Osteoblast (primary cell): ENCODE data around the gene ZSWIM3. TPM values are rescaled to one million over a fixed set of nuclear protein-coding genes. Genes with fewer than 3 reads are reported as not detected.
A peak's percentile ranks its signal among the peaks of the same experiment; 100 is the strongest.

Experiments used
- DNase-seq: peaks from one replicate; pipeline ENCODE4 v3.0.0; 2011; ENCODE audit warnings: low spot score, mixed read lengths; ENCODE audit not compliant: insufficient read length; ENCODE audit errors: missing footprints
- H2AFZ ChIP-seq: 2 replicates; pipeline ENCODE4 v1.6.0; 2011; ENCODE audit warnings: mild to moderate bottlenecking, low read length
- H3K27ac ChIP-seq: 2 replicates; pipeline ENCODE4 v1.5.1; 2011; ENCODE audit warnings: mild to moderate bottlenecking, low read depth, low read length, moderate library complexity
- H3K27me3 ChIP-seq: 2 replicates; pipeline ENCODE4 v1.6.0; 2012; ENCODE audit warnings: mild to moderate bottlenecking, control low read depth, inconsistent platforms, low read length, moderate library complexity; ENCODE audit not compliant: insufficient read depth
- H3K36me3 ChIP-seq: 2 replicates; pipeline ENCODE4 v1.5.1; 2011; ENCODE audit warnings: mild to moderate bottlenecking, low read length, control low read depth, moderate library complexity; ENCODE audit not compliant: insufficient read depth
- H3K4me1 ChIP-seq: 2 replicates; pipeline ENCODE4 v1.5.1; 2011; ENCODE audit warnings: mild to moderate bottlenecking, low read length, control low read depth, moderate library complexity; ENCODE audit not compliant: insufficient read depth
- H3K4me2 ChIP-seq: 2 replicates; pipeline ENCODE4 v1.6.0; 2011; ENCODE audit warnings: mild to moderate bottlenecking, low read length; ENCODE audit not compliant: insufficient read depth
- H3K4me3 ChIP-seq: fragments of 200-600 bp; sonication (generic); 3 replicates; pipeline ENCODE4 v1.5.1; 2012; ENCODE audit warnings: mild to moderate bottlenecking, low read length, inconsistent platforms; ENCODE audit not compliant: insufficient read depth
- H3K79me2 ChIP-seq: 2 replicates; pipeline ENCODE4 v1.6.0; 2012; ENCODE audit warnings: mild to moderate bottlenecking, low read length, control low read depth, inconsistent platforms; ENCODE audit not compliant: insufficient read depth
- H3K9me3 ChIP-seq: 2 replicates; pipeline ENCODE4 v1.5.1; 2011; ENCODE audit warnings: low read depth, low read length, control low read depth
- H4K20me1 ChIP-seq: 2 replicates; pipeline ENCODE4 v1.6.0; 2012; ENCODE audit warnings: mild to moderate bottlenecking, low read length, control low read depth; ENCODE audit not compliant: insufficient read depth
- total RNA-seq: library from RNA; depleted of rRNA; stranded (reverse); fragments of >200 nt; gene quantifications from 2 replicates; pipeline ENCODE4 v1.2.3, GENCODE V29; 2012
- TF ChIP-seq, protein P1 (sequence below): IDR thresholded peaks from 2 replicates; pipeline ENCODE4 v1.5.1; 2011; ENCODE audit warnings: mild to moderate bottlenecking, low read depth, low read length, moderate library complexity; ENCODE audit errors: extremely low read depth

Gene ZSWIM3
- total RNA-seq, 1 donor: 4.7 TPM

DNA sequence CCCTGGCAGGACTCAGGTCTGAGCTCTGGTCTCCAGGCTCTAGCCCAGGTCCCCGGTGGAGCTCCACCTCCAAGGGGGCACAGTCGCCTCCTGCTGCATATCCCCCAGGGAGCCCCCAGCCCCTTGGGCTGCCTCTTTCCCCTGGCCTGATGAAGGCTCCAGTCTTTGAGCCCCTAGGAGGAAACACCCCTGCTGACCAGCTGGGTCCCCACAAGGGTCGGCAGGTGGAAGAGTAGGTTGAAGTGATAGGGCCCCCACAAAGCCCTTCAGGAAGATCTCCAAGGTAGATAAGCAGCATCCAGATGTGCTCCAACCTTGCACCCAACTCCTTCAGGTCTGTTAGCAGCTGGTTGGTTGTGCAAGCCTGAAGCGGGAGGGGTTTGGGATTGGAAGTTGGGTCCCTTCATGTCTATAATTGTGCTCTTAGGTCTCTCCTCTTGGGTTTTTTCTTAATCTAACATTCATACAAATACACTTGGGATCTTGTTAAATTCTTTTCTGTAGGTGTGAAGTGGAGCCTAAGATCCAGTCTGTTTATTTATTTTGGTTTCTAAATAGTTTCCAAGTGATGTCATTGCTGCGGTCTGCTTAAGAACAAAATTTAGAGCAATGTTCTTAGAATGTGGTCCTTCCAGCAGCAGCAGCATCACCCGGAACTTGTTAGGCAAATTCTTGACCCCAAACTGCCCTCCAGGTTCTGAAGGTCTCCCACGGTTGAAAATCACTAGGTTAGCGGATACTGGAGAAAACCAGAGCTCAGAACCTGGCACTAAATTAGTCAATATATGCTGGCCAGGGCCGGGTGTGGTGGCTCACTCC, 39.8 kb upstream of the ZSWIM3 start:
- peaks cover 15% of the 10 kb centered on the region for H3K4me1 ChIP-seq
- no peaks in the 10 kb centered on the region for H3K27me3 ChIP-seq
- peaks cover 17% of the 10 kb centered on the region for H3K36me3 ChIP-seq
- no peaks in the 10 kb centered on the region for H3K9me3 ChIP-seq
- DNase-seq: peak; percentile 92
- H3K27ac ChIP-seq: peak overlapping the region; percentile 31
- H4K20me1 ChIP-seq: no peaks in the 10 kb centered on the region
- peak overlapping the region; percentile 35 for H2AFZ ChIP-seq
- peaks cover 26% of the 10 kb centered on the region for H3K79me2 ChIP-seq
- TF ChIP-seq, protein P1, sequence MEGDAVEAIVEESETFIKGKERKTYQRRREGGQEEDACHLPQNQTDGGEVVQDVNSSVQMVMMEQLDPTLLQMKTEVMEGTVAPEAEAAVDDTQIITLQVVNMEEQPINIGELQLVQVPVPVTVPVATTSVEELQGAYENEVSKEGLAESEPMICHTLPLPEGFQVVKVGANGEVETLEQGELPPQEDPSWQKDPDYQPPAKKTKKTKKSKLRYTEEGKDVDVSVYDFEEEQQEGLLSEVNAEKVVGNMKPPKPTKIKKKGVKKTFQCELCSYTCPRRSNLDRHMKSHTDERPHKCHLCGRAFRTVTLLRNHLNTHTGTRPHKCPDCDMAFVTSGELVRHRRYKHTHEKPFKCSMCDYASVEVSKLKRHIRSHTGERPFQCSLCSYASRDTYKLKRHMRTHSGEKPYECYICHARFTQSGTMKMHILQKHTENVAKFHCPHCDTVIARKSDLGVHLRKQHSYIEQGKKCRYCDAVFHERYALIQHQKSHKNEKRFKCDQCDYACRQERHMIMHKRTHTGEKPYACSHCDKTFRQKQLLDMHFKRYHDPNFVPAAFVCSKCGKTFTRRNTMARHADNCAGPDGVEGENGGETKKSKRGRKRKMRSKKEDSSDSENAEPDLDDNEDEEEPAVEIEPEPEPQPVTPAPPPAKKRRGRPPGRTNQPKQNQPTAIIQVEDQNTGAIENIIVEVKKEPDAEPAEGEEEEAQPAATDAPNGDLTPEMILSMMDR: no peak
- H3K4me2 ChIP-seq: peak overlapping the region; percentile 36
- no peak overlapping the region for H3K4me3 ChIP-seq

DNA sequence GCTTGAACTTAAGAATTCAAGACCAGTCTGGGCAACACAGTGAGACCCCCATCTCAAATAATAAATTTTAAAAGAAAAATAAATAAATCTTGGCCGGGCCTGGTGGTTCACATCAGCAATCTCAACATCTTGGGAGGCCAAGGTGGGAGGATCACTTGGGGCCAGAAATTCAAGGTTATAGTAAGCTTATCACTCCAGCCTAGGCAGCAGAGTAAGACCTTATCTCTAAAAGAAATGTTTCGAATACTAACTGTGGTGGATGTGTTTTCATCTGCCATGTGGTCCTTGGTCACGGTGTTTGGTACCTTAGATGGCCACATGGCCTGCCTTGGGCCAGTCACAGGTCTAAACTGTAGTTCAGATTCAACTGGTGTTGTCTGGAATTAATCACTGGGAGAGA, 39.2 kb upstream of the ZSWIM3 start:
- peaks cover 11% of the 10 kb centered on the region for H3K4me1 ChIP-seq
- H3K36me3 ChIP-seq: peaks cover 17% of the 10 kb centered on the region
- peaks cover 19% of the 10 kb centered on the region for H3K79me2 ChIP-seq
- H3K27me3 ChIP-seq: peaks cover 3% of the 10 kb centered on the region
- H4K20me1 ChIP-seq: no peaks in the 10 kb centered on the region
- no peak overlapping the region for H3K4me3 ChIP-seq
- TF ChIP-seq, protein P1: no peak
- H3K9me3 ChIP-seq: no peaks in the 10 kb centered on the region
- H3K27ac ChIP-seq: peak overlapping the region; percentile 31
- DNase-seq: no peak
- H3K4me2 ChIP-seq: no peak overlapping the region
- H2AFZ ChIP-seq: no peak overlapping the region

DNA sequence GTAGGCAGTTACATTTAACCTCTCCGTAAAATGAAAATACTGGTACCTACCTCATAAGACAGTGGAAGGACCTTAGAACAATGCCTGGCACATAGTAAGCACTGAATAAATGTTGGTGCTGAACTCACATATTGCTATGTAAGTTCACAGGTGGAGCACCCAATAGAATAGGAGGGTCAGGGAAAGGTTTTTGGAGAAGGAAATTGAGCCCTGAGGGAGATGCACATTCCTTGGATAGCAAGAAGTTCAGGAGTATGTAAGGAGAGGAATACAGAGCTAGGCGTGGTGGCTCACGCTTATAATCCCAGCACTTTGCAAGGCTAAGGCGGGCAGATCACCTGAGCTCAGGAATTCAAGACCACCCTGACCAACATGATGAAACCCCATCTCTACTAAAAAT, 37.9 kb upstream of the ZSWIM3 start:
- no peak for DNase-seq
- H2AFZ ChIP-seq: no peak overlapping the region
- no peak overlapping the region for H3K4me2 ChIP-seq
- TF ChIP-seq, protein P1: no peak
- peaks cover 17% of the 10 kb centered on the region for H3K36me3 ChIP-seq
- no peak overlapping the region for H3K4me3 ChIP-seq
- peaks cover 6% of the 10 kb centered on the region for H3K4me1 ChIP-seq
- H3K27me3 ChIP-seq: peaks cover 10% of the 10 kb centered on the region
- no peaks in the 10 kb centered on the region for H3K9me3 ChIP-seq
- peaks cover 9% of the 10 kb centered on the region for H3K79me2 ChIP-seq
- no peak overlapping the region for H3K27ac ChIP-seq
- no peaks in the 10 kb centered on the region for H4K20me1 ChIP-seq

DNA sequence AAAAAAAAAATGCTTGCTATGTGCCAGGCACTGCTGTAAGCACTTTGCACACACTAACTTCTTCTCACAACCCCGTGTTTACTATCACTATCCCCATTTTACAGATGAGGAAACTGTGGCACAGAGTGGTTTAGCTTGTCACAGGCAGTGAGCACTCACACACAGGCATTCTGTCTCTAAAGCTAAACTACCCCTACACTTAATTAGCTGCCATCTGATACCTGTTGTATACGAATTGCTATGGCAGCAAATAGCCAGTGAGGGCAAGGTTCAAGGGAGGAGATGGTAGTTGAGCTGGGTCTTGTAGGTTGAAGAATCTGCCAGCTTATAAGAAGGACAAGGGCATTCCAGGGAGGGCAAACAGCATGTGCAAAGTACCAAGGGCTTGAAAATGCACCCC, 35.5 kb upstream of the ZSWIM3 start:
- H3K36me3 ChIP-seq: peaks cover 5% of the 10 kb centered on the region
- no peak overlapping the region for H3K27ac ChIP-seq
- no peak overlapping the region for H2AFZ ChIP-seq
- no peak for DNase-seq
- TF ChIP-seq, protein P1: no peak
- H3K4me1 ChIP-seq: peaks cover 18% of the 10 kb centered on the region
- H3K79me2 ChIP-seq: no peaks in the 10 kb centered on the region
- H3K9me3 ChIP-seq: no peaks in the 10 kb centered on the region
- H3K27me3 ChIP-seq: peaks cover 10% of the 10 kb centered on the region
- no peak overlapping the region for H3K4me2 ChIP-seq
- no peaks in the 10 kb centered on the region for H4K20me1 ChIP-seq
- H3K4me3 ChIP-seq: no peak overlapping the region
